CD4-positive, alpha-beta T cell treated with Interleukin-4 for 4 hours (primary cell): ENCODE measurements around the gene HTR2B.
"Not testable (repeated sequence)": the region's sequence is repeated elsewhere in the genome, so short reads cannot be mapped to it uniquely, and the experiment has no call there.

ENCODE experiments used
- DNase-seq: peaks from one replicate; pipeline ENCODE4 v3.0.0-alpha.2; 2020

HTR2B gene

DNA sequence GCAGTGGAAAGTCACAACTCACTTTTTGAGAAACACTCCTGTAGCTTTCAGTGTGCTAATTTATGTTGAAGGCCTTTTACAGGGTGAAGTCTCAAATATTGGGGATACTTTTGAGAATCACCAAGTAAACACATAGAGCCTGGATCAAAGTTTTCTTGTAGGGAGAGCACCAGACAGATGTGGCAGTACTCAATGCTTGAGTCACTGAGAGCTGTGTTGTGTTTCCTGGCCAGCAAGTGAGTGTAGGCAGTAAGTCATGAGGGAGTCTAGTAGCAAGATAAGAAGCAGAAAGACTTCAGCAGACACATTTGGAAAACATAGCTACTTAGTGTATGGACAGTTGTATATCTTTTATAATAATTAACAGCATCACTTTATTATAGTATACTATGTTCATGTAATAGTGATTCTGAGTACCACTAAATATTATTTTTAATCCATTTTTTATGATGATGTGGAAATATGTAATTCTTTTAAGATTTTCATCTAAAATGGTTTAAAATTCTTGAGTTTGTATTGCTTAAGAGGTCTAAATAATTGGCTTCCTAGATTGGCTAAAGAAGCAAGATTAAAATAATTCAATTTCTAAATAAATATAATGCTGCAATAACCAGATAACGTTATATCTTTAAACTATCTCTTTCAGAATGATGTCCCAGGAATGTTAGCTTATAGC lies 55.3 kb downstream of the HTR2B start:
- no peak for DNase-seq

DNA sequence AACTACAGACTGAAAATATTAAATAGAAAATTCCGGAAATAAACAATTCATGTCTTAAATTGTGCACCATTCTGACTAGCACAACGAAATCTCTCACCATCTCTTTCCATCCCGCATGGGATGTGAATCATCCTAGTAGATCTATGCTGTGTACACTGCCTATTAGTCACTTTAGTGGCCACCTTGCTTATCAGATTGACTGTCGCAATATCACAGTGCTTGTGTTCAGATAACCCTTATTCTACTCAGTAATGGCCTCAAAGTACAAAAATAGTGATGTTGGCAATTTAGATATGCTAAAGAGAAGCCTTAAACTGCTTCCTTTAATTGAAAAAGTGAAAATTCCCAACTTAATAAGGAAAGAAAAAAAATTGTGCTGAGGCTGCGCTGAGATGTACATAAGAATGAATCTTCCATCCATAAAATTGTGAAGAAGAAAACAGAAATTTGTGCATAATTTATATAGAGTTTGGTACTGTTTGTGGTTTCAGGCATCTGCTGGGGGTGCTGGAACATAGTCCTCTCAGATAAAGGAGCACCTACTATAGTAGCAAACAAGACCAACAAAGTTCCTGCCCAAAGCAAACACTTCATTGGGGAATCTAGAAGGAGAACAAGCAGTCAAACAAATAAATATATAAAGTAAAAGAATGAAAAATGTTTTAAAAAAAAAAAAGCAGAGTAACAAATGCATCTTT lies 56.2 kb downstream of the HTR2B start:
- peak; percentile 35 for DNase-seq

DNA sequence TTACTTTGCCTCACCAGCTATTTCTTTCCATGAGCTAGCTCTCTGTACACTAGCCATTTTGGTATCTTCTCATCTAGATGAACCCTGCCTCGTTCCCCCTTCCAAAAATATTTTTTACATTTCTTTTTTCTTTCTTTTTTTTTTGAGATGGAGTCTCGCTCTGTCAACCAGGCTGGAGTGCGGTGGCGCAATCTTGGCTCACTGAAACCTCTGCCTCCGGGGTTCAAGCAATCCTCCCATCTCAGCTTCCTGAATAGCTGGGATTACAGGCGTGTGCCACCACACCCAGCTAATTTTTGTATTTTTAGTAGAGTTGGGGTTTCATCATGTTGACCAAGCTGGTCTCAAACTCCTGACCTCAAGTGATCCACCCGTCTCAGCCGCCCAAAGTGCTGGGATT lies 57.3 kb downstream of the HTR2B start:
- DNase-seq = not testable (repeated sequence)

DNA sequence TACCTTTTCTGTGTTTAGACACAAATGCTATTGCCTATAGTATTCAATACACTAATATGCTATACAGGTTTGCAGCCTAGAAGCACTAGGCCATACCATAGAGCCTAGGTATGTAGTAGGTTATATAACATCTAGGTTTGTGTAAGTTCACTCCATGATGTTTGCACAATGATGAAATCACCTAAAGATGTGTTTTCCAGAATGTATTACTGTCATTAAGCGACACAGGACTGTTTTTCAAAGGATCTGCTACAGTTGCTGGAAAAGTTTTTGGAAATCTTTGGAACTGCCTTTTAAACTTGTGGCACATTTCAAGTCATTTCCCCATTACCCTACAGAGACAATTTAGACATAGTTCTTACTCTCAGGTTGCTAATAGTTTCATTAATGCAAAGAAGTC lies 58.9 kb downstream of the HTR2B start:
- DNase-seq = no peak

DNA sequence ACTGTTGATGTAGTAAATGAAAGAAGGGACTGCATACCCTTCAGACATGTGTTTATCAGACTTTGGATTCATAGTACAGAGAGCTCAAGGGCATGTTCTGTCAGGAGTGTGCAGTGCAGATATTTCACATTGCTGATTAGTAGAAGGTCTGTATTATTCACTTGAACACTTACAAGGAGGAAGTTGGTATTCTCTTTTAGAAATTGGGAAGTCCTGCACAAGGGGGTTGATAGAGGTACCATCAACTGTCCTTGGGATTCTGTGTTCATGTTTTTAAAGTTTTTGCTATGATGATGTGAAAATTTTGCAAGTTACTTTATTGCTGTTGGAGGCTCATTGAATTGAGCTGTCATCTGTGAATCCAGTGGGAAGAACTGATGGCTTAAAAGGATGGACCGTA lies 61.5 kb downstream of the HTR2B start:
- DNase-seq = no peak

DNA sequence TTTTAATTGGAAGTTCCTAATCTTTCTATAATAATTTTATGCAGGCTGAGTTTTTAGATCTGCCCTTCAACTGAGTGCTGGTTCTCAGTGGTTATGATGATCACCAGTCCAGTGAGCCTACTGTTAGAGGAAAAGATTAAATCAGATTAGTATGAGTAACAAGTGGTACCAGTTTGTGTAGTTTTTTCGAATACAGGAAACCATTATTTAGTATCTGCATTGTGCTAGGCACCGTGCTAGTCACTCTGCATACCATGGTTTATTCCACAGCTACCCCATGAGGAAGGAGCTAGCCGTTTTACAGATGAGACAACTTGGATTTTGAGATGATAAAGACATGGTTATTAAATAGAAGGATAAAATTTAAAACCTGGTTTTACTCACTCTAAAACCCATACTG lies 62.1 kb downstream of the HTR2B start:
- no peak for DNase-seq

DNA sequence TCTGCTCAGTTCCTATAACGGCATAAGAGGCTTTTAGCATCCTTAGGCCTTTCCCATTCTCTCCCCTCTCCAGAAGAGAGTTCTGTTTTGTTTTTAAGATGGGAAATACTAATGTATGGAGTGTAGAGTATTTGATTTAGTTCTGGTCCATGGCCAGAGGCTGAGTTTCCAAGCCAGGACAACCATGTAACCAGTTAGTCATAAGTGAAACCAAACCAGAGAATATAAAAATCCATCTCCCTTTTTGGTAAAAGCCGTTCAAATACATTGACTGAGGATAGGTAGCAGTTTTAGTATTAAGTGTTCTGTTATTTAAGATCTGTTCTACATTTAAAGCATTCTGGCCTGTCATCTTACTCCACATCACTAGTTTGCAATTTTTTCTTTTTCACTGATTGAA lies 65.1 kb downstream of the HTR2B start:
- no peak for DNase-seq

DNA sequence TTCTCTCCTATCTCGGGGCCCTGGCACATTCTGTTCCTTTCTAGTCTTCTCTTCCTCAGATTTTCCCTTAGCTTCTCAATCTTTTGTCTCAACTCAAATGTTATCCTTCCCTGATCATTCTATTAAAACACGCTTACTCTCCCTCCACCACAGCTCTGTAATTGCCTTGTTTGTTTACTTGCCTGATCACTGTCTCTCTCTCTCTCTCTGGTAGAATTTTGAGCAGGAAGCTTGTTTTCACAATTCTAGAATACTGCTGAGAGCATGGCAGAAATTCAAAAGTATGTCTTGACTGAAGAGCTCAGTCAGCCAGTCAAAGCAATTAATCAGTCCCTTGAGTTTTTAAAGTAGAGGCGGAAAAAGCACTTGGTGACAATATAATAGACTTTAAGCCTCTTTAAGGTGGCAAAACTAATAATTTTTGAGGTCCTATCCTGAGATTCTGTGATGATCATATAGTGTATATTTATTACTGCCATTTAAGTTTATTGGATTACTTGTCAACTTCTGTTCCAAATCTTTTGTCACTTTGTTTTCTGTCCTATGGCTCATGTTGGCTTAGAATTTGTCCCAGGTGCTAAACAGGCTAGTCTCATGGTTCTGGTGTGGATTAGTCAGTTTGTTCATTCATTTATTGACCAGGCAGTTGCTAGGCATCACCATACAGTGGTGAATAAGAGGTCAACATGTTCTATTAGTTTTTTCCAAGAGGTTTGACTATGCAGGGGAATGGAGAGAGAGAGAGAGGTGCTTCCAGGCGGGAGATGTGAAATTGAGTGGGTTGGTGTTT lies 65.9 kb downstream of the HTR2B start:
- no peak for DNase-seq
